NT2/D1 (cell line): ENCODE results near the gene B4GALNT2.

ENCODE experiments used
- YY1 ChIP-seq: IDR thresholded peaks from 2 replicates; pipeline ENCODE4 v1.6.1; 2011; ENCODE audit not compliant: insufficient read length, insufficient read depth
- ZNF274 ChIP-seq: IDR thresholded peaks from 2 replicates; pipeline ENCODE4 v1.6.1; 2011; ENCODE audit warnings: mild to moderate bottlenecking, low read depth, low read length

- no peak for TF ChIP-seq ZNF274
- no peak for TF ChIP-seq YY1
Observed at GRCh38 chr17:49191409-49191916, 58.9 kb downstream of the B4GALNT2 start.
